ENCODE data around the gene DLL3. TPM values are rescaled to one million over a fixed set of nuclear protein-coding genes. Genes with fewer than 3 reads are reported as not detected.

Gene DLL3
- total and polyA plus RNA-seq, 9 of the 15 experiments (the other 6 are each of a cell fraction or from before 2014, with no cell fraction given): 0.80 to 6.3 (median 1.2) TPM

- TF ChIP-seq, protein P1, sequence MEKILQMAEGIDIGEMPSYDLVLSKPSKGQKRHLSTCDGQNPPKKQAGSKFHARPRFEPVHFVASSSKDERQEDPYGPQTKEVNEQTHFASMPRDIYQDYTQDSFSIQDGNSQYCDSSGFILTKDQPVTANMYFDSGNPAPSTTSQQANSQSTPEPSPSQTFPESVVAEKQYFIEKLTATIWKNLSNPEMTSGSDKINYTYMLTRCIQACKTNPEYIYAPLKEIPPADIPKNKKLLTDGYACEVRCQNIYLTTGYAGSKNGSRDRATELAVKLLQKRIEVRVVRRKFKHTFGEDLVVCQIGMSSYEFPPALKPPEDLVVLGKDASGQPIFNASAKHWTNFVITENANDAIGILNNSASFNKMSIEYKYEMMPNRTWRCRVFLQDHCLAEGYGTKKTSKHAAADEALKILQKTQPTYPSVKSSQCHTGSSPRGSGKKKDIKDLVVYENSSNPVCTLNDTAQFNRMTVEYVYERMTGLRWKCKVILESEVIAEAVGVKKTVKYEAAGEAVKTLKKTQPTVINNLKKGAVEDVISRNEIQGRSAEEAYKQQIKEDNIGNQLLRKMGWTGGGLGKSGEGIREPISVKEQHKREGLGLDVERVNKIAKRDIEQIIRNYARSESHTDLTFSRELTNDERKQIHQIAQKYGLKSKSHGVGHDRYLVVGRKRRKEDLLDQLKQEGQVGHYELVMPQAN (IDR thresholded peaks at IDR 0.05; ENCODE audit: borderline replicate concordance): no peak
- TF ChIP-seq PBX2 (CRISPR knock-in tag; IDR thresholded peaks at IDR 0.05; ENCODE audit: low read depth): no peak
- TF ChIP-seq PBX2 (tag; conservative IDR thresholded peaks at IDR 0.05; ENCODE audit: low read depth): peak; percentile 43; the same call in 1 of the 2 replicates
- TF ChIP-seq L3MBTL2 (IDR thresholded peaks at IDR 0.05): no peak
- no peak for TF ChIP-seq MAFK (IDR thresholded peaks at IDR 0.05; ENCODE audit: low read length)
- TF ChIP-seq GTF2F1 (IDR thresholded peaks at IDR 0.05; ENCODE audit: low read depth, low read length): no peak
- TF ChIP-seq RAD21 (CRISPR knock-in tag; conservative IDR thresholded peaks at IDR 0.05 in 1 of 2, IDR thresholded peaks at IDR 0.05 in 1 of 2): no peak
- TF ChIP-seq ATF2 (CRISPR knock-in tag; IDR thresholded peaks at IDR 0.05): no peak
- TF ChIP-seq CHCHD3 (CRISPR knock-in tag; IDR thresholded peaks at IDR 0.05): no peak
- no peak for TF ChIP-seq POLR3G (IDR thresholded peaks at IDR 0.05; ENCODE audit: extremely low read depth, insufficient read length, insufficient replicate concordance)
These were observed 27.9 kb upstream of the DLL3 start (continued) for GRCh38 chr19:39470724-39471339.

Data from K562 (cell line).